Prostate gland (tissue), 2 donors: ENCODE results near the gene ZNF334. TPM values are rescaled to one million over a fixed set of nuclear protein-coding genes. Genes with fewer than 3 reads are reported as not detected.

Source experiments
- DNase-seq: peaks from one replicate; pipeline ENCODE4 v3.0.0-alpha.2; 2019; ENCODE audit warnings: low spot score
- H3K27ac ChIP-seq, 2 donors: fragments of 200-600 bp; sonication (generic); 2 replicates each; pipeline ENCODE4 v1.5.1; 2017 to 2019
- H3K27me3 ChIP-seq: fragments of 200-600 bp; sonication (generic); replicated peaks from 2 replicates; pipeline ENCODE4 v1.5.1; 2019; ENCODE audit not compliant: insufficient read depth
- H3K36me3 ChIP-seq, 2 donors: fragments of 200-600 bp; sonication (generic); 1 replicate in 1 of 2; 2 replicates in 1 of 2; pipeline versions ENCODE4 v1.5.1 to v1.8.1; 2017 to 2019
- H3K4me1 ChIP-seq: fragments of 200-600 bp; sonication (generic); replicated peaks from 2 replicates; pipeline ENCODE4 v1.5.1; 2019
- H3K4me3 ChIP-seq, 2 donors: fragments of 200-600 bp; sonication (generic); 2 replicates each; pipeline ENCODE4 v1.5.1; 2017 to 2019
- H3K9me3 ChIP-seq: fragments of 200-600 bp; sonication (generic); 2 replicates; pipeline ENCODE4 v1.5.1; 2017
- CTCF ChIP-seq, 4 experiments: fragments of 200-600 bp in 2 of 4; fragments of 450-650 bp in 2 of 4; sonication (generic) in 2 of 4; IDR thresholded peaks; 1 replicate in 3 of 4; 2 replicates in 1 of 4; pipeline ENCODE4 v1.5.1; 2016 to 2019; ENCODE audit warnings: antibody characterized with exemption in 4 of 4, mild to moderate bottlenecking in 2 of 4, moderate library complexity in 2 of 4
- POLR2A ChIP-seq: fragments of 450-650 bp; IDR thresholded peaks from one replicate; pipeline ENCODE4 v1.6.1; 2016; ENCODE audit warnings: antibody characterized with exemption, mild to moderate bottlenecking
- POLR2AphosphoS5 ChIP-seq: sonication (generic); formaldehyde crosslinking; IDR thresholded peaks from one replicate; pipeline ENCODE4 v1.6.1; 2017; ENCODE audit warnings: antibody characterized with exemption
- WGBS: methylation state at CpG from one replicate; pipeline ENCODE4 v1.1.5; 2018; 5-methylcytosine and 5-hydroxymethylcytosine counted together
- intact Hi-C: fragments of 100-400 bp; cut with DNase I; formaldehyde crosslinking; loops from one replicate; pipeline ENCODE4 v1.14.2; 2022
- total RNA-seq, 2 donors: library from RNA; depleted of rRNA; stranded (reverse); fragments of >200 nt; gene quantifications; one replicate each; pipeline ENCODE4 v1.1.0, GENCODE V29; 2016

Gene ZNF334
- total RNA-seq, 2 donors from 2014 or later, result 7.8 to 23.3 TPM

GRCh38 chr20:46464451-46464850 lies 48.9 kb downstream of the ZNF334 start:
- no peak for TF ChIP-seq POLR2A
- TF ChIP-seq POLR2AphosphoS5, result no peak
- no peak for TF ChIP-seq CTCF (IDR thresholded peaks at IDR 0.05)
- Histone ChIP-seq H3K9me3 (no peaks in the 10 kb centered on the region), H3K27ac (no peak overlapping the region), H3K27me3 (no peaks in the 10 kb centered on the region), H3K4me3 (no peak overlapping the region), H3K36me3 (no peaks in the 10 kb centered on the region), H3K4me1 (no peaks in the 10 kb centered on the region)
- intact Hi-C loops, result no loop called here
- WGBS, result 82% methylated on average over 3 of the region's 3 CpGs
- no peak for DNase-seq

GRCh38 chr20:46463852-46464251 lies 49.5 kb downstream of the ZNF334 start:
- Histone ChIP-seq H3K4me1 (no peaks in the 10 kb centered on the region), H3K27me3 (no peaks in the 10 kb centered on the region), H3K9me3 (no peaks in the 10 kb centered on the region), H3K36me3 (no peaks in the 10 kb centered on the region), H3K27ac (no peak overlapping the region), H3K4me3 (no peak overlapping the region)
- whole genome bisulfite sequencing, result 73% methylated on average over 4 of the region's 4 CpGs
- DNase-seq, result no peak
- TF ChIP-seq POLR2A (no peak), CTCF (IDR thresholded peaks at IDR 0.05) (no peak), POLR2AphosphoS5 (no peak)
- intact Hi-C loops, result no loop called here

GRCh38 chr20:46461808-46462207 lies 51.6 kb downstream of the ZNF334 start:
- DNase-seq, result no peak
- no peak overlapping the region for H3K27ac ChIP-seq
- no peak overlapping the region for H3K4me3 ChIP-seq
- H3K27me3 ChIP-seq, result no peaks in the 10 kb centered on the region
- no peaks in the 10 kb centered on the region for H3K36me3 ChIP-seq
- H3K9me3 ChIP-seq, result no peaks in the 10 kb centered on the region
- 94% methylated on average over 3 of the region's 3 CpGs for WGBS
- intact Hi-C loops, result no loop called here
- TF ChIP-seq POLR2A (no peak), POLR2AphosphoS5 (no peak), CTCF (IDR thresholded peaks at IDR 0.05) (no peak)
- no peaks in the 10 kb centered on the region for H3K4me1 ChIP-seq

- Histone ChIP-seq H3K9me3 (no peaks in the 10 kb centered on the region), H3K27me3 (no peaks in the 10 kb centered on the region), H3K36me3 (no peaks in the 10 kb centered on the region), H3K27ac (peak overlapping the region in 1 of 2 donors; percentile 15), H3K4me3 (peak overlapping the region; percentile 30 to 41), H3K4me1 (no peaks in the 10 kb centered on the region)
- TF ChIP-seq POLR2AphosphoS5 (peak; percentile 73), POLR2A (no peak), CTCF (IDR thresholded peaks at IDR 0.05) (peak in 1 of 4 experiments; percentile 8)
- intact Hi-C loops, result no loop called here
- DNase-seq, result peak; percentile 76
- 7% methylated on average over 35 of the region's 36 CpGs for WGBS
Measured at GRCh38 chr20:46458866-46459750, 54.3 kb downstream of the ZNF334 start.
